Endodermal cell (in vitro differentiated cells): ENCODE data around the gene TMEM238. TPM values are rescaled to one million over a fixed set of nuclear protein-coding genes. Genes with fewer than 3 reads are reported as not detected.
A peak's percentile ranks its signal among the peaks of the same experiment; 100 is the strongest.

ENCODE experiments used
- DNase-seq: peaks from one replicate; pipeline ENCODE4 v3.0.0-alpha.2; 2017
- H3K27ac ChIP-seq: 2 replicates; pipeline ENCODE4 v1.5.1; 2013; ENCODE audit warnings: mild to moderate bottlenecking, low read depth, low read length, moderate library complexity
- H3K27me3 ChIP-seq: 2 replicates; pipeline ENCODE4 v1.6.1; 2013; ENCODE audit warnings: mild to moderate bottlenecking, low read length, moderate library complexity; ENCODE audit not compliant: insufficient read depth, control insufficient read depth, poor library complexity, severe bottlenecking
- H3K36me3 ChIP-seq: 2 replicates; pipeline ENCODE4 v1.7.0; 2013; ENCODE audit warnings: mild to moderate bottlenecking, low read length, moderate library complexity; ENCODE audit not compliant: control insufficient read depth, insufficient read depth
- H3K4me1 ChIP-seq: one replicate; pipeline ENCODE4 v1.7.0; 2013; ENCODE audit warnings: low read length; ENCODE audit not compliant: control insufficient read depth, insufficient read depth
- H3K4me3 ChIP-seq: 2 replicates; pipeline ENCODE4 v1.5.1; 2013; ENCODE audit warnings: mild to moderate bottlenecking, low read length, moderate library complexity
- H3K9ac ChIP-seq: 2 replicates; pipeline ENCODE4 v1.6.1; 2013; ENCODE audit warnings: mild to moderate bottlenecking, low read length, moderate library complexity; ENCODE audit not compliant: poor library complexity, severe bottlenecking; ENCODE audit errors: extremely low read depth
- H3K9me3 ChIP-seq: 2 replicates; pipeline ENCODE4 v1.6.1; 2013; ENCODE audit warnings: mild to moderate bottlenecking, low read length, moderate library complexity; ENCODE audit not compliant: control insufficient read depth
- H3K27ac Mint-ChIP-seq: 2 replicates; pipeline ENCODE4 v1.8.0; 2020; ENCODE audit warnings: mixed read lengths
- H3K27me3 Mint-ChIP-seq: 2 replicates; pipeline ENCODE4 v1.8.0; 2021; ENCODE audit warnings: mild to moderate bottlenecking, mixed read lengths; ENCODE audit not compliant: insufficient read depth
- H3K36me3 Mint-ChIP-seq: 2 replicates; pipeline ENCODE4 v1.8.0; 2020; ENCODE audit warnings: low read depth, mixed read lengths
- H3K4me1 Mint-ChIP-seq: 2 replicates; pipeline ENCODE4 v1.8.0; 2020; ENCODE audit warnings: mixed read lengths
- H3K4me3 Mint-ChIP-seq: 2 replicates; pipeline ENCODE4 v1.8.0; 2020; ENCODE audit warnings: mild to moderate bottlenecking, moderate library complexity, mixed read lengths
- H3K9me3 Mint-ChIP-seq: 2 replicates; pipeline ENCODE4 v1.8.0; 2020; ENCODE audit warnings: mild to moderate bottlenecking, mixed read lengths
- WGBS, 2 experiments: methylation state at CpG; one replicate each; pipeline versions ENCODE4 v1.1.5 to v1.1.7; 2013; ENCODE audit warnings: missing lambda C conversion rate in 2 of 2, mixed read lengths in 1 of 2; ENCODE audit not compliant: insufficient coverage in 1 of 2, insufficient read length in 1 of 2; 5-methylcytosine and 5-hydroxymethylcytosine counted together
- total RNA-seq, 2 donors: library from RNA; stranded (reverse); fragmentation: NEBNext Ultra II Directional in 1 of 2; extraction: Animal tissue kit (Norgen Biotek cat#: 25700) in 1 of 2; gene quantifications; 2 replicates in 1 of 2; 3 replicates in 1 of 2; pipeline ENCODE4 v1.2.1, GENCODE V29; 2021
- TF ChIP-seq, protein P1 (sequence below): fragments of 200-600 bp; sonication (generic); conservative IDR thresholded peaks from 2 replicates; pipeline ENCODE4 v1.5.0; 2021; ENCODE audit warnings: antibody characterized with exemption, mild to moderate bottlenecking

Gene TMEM238
- total RNA-seq, 2 donors from 2014 or later = 3.9 to 4.4 TPM

DNA sequence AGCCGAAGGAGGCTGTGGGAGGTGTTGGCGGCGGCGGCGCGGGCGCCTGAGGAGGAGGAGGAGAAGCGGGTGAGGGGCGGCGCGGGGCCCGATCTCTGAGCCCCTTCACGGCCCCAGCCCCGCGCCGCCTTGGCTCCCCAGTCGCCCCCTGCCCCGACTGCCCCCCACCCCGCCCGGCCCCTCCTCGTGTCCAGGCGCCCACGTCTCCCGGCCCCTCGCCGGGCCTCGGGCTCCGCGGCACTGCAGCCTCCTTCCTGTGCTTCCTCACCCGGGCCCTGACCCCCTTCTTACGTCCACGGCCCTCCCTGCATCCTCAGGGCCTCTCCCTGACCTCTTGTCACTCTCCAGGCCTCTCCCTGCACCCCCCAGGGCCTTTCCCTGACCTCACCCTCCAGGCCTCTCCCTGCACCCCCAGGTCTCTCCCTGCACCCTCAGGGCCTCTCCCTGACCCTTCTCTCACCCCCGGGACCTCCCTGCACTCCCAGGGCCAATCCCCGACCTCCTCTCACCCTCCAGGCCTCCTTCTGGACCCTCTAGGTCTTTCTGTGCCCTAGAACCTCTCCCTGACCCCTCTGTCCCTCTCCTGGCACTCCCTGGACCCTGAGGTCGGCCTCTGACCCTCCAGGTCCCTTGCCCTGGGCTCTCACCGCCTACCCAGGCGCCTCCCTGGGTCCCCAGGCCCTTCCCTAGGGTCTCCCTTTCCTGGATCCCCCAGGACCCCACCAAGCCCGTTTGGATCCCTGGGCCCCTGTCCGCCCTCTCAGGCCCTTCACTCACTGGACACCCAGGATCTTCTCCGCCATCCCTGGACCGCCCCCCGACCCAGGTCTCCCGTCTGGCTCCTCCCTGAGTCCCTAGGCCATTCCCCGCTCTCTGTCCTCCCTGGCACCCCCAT is 44.0 kb downstream of the TMEM238 start:
- no peaks in the 10 kb centered on the region for H3K9me3 ChIP-seq
- Mint-ChIP-seq H3K27me3 (peaks cover 8% of the 10 kb centered on the region), H3K27ac (peak overlapping the region; percentile 100), H3K4me1 (peaks cover 12% of the 10 kb centered on the region), H3K9me3 (no peaks in the 10 kb centered on the region), H3K4me3 (peak overlapping the region; percentile 89), H3K36me3 (peaks cover 34% of the 10 kb centered on the region)
- peak overlapping the region; percentile 82 for H3K27ac ChIP-seq
- H3K27me3 ChIP-seq = no peaks in the 10 kb centered on the region
- WGBS, 2 experiments = 3 to 10% methylated on average over 7 to 40 of the region's 44 CpGs
- H3K36me3 ChIP-seq = peaks cover 29% of the 10 kb centered on the region
- H3K9ac ChIP-seq = peak overlapping the region; percentile 88
- DNase-seq = peak; percentile 78
- no peaks in the 10 kb centered on the region for H3K4me1 ChIP-seq
- H3K4me3 ChIP-seq = peak overlapping the region; percentile 94
- TF ChIP-seq, protein P1, sequence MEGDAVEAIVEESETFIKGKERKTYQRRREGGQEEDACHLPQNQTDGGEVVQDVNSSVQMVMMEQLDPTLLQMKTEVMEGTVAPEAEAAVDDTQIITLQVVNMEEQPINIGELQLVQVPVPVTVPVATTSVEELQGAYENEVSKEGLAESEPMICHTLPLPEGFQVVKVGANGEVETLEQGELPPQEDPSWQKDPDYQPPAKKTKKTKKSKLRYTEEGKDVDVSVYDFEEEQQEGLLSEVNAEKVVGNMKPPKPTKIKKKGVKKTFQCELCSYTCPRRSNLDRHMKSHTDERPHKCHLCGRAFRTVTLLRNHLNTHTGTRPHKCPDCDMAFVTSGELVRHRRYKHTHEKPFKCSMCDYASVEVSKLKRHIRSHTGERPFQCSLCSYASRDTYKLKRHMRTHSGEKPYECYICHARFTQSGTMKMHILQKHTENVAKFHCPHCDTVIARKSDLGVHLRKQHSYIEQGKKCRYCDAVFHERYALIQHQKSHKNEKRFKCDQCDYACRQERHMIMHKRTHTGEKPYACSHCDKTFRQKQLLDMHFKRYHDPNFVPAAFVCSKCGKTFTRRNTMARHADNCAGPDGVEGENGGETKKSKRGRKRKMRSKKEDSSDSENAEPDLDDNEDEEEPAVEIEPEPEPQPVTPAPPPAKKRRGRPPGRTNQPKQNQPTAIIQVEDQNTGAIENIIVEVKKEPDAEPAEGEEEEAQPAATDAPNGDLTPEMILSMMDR = no peak

DNA sequence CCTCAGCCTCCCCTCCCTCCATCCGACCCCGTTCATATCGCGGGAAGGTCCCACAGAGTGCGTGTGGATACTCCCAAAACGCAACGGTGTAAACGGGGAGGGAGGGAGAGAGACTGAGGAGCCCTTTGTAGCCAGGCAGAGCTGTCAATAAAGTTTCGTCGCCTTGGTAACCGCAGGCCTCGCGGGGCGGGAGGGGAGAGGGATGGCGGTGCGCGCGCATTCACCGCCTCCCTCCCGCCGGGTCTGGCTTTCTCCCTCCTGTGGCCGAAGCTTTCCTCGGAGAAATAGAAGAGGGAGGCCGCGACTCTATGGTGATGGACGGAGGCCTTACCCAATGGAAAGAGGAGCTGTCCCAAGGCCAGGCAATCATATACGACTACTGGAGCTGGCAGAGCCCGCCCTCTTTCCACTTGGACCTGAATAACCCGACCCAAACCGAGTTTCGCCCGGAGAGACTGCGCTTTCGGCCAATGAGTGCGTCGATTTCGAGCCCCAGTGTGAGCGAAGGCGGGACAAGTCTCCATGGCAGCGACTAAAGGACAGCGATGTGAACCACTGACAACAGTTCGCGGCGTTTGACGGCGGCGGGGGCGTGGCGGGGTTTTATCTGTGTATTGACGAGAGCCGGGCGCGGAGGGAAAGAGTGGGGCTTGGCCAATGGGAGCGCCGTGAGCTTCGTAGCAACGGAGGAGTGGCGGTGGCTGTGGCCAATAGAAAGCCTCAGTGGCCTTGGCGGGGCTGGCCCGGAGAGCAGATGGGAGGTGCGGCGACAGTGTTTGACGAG is 44.8 kb downstream of the TMEM238 start, which contains the start of gene KMT5C:
TSS of gene KMT5C (plus strand) at position 772 of the 784 bp plus-strand sequence. CDS start 2,061 bp downstream, outside the sequence.
- 0 to 1% methylated on average over 28 to 63 of the region's 63 CpGs for WGBS, 2 experiments
- Mint-ChIP-seq H3K4me3 (peak within 1 kb of the TSS; percentile 89), H3K9me3 (no peaks in the 10 kb centered on the region), H3K4me1 (peaks cover 12% of the 10 kb centered on the region), H3K27me3 (peaks cover 8% of the 10 kb centered on the region), H3K27ac (peak within 1 kb of the TSS; percentile 100), H3K36me3 (peaks cover 25% of the 10 kb centered on the region)
- DNase-seq = peak; percentile 100
- TF ChIP-seq, protein P1 = peak; percentile 44
- H3K27me3 ChIP-seq = no peaks in the 10 kb centered on the region
- H3K9ac ChIP-seq = peak within 1 kb of the TSS; percentile 100
- H3K9me3 ChIP-seq = no peaks in the 10 kb centered on the region
- H3K27ac ChIP-seq = peak within 1 kb of the TSS; percentile 100
- no peaks in the 10 kb centered on the region for H3K4me1 ChIP-seq
- peak within 1 kb of the TSS; percentile 94 for H3K4me3 ChIP-seq
- H3K36me3 ChIP-seq = peaks cover 23% of the 10 kb centered on the region

DNA sequence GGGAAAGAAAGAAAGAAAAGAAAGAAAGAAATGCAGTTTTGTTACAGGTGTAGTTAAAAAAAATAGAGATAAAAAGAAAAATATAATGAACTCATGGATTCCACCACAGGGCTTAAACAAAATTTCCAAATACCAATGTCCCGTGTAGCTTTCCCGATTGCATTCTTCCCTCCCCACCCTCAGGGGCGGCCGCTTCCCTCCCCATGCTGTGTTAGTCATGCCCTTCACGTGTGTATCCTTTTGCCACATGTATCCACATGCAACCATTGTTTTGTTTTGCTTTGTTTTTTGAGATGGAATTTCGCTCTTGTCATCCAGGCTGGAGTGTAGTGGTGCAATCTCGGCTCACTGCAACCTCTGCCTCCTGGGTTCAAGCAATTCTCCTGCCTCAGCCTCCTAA is 48.0 kb downstream of the TMEM238 start:
- Mint-ChIP-seq H3K9me3 (no peaks in the 10 kb centered on the region), H3K27me3 (peaks cover 8% of the 10 kb centered on the region), H3K27ac (no peak overlapping the region), H3K4me1 (peaks cover 7% of the 10 kb centered on the region), H3K36me3 (no peaks in the 10 kb centered on the region), H3K4me3 (no peak overlapping the region)
- 85 to 98% methylated on average over 7 of the region's 7 CpGs for WGBS, 2 experiments
- H3K4me1 ChIP-seq = no peaks in the 10 kb centered on the region
- H3K36me3 ChIP-seq = no peaks in the 10 kb centered on the region
- H3K4me3 ChIP-seq = no peak overlapping the region
- H3K9me3 ChIP-seq = no peaks in the 10 kb centered on the region
- TF ChIP-seq, protein P1 = no peak
- no peak for DNase-seq
- H3K27me3 ChIP-seq = no peaks in the 10 kb centered on the region
- H3K9ac ChIP-seq = no peak overlapping the region
- H3K27ac ChIP-seq = no peak overlapping the region
